HG03095 (cell line): ENCODE data around the gene SGSM2.

ENCODE experiments used
- ATAC-seq: cut with Tn5 transposase; IDR thresholded peaks from one replicate; pipeline ENCODE4 v1.9.1; 2021; ENCODE audit warnings: moderate library complexity; ENCODE audit not compliant: unreplicated experiment

Gene SGSM2

GRCh38 chr17:2335726-2336214, 1.5 kb upstream of the SGSM2 start:
- ATAC-seq = no peak

GRCh38 chr17:2336215-2336851, 968 bp upstream of the SGSM2 start, which contains the start of gene TSR1:
Gene TSR1 (minus strand): TSS chr17:2336457. CDS start chr17:2336427, 30 bp downstream.
- ATAC-seq = peak; percentile 83

- no peak for ATAC-seq
These were observed 428 bp downstream of the SGSM2 start for GRCh38 chr17:2337544-2338314.

GRCh38 chr17:2338315-2338657, 985 bp downstream of the SGSM2 start:
- ATAC-seq = no peak

GRCh38 chr17:2343421-2343820, 6.1 kb downstream of the SGSM2 start:
- ATAC-seq = no peak

GRCh38 chr17:2344528-2344927, 7.2 kb downstream of the SGSM2 start:
- no peak for ATAC-seq

GRCh38 chr17:2346475-2346874, 9.2 kb downstream of the SGSM2 start:
- no peak for ATAC-seq

GRCh38 chr17:2347805-2348685, 10.7 kb downstream of the SGSM2 start:
- no peak for ATAC-seq

GRCh38 chr17:2351269-2351668, 14.0 kb downstream of the SGSM2 start:
- no peak for ATAC-seq

GRCh38 chr17:2354311-2354710, 17.0 kb downstream of the SGSM2 start:
- no peak for ATAC-seq

- ATAC-seq = no peak
These were observed 19.9 kb downstream of the SGSM2 start for GRCh38 chr17:2357237-2357636.

- no peak for ATAC-seq
These were observed 20.7 kb downstream of the SGSM2 start for GRCh38 chr17:2357931-2358434.

- ATAC-seq = no peak
These were observed 23.9 kb downstream of the SGSM2 start for GRCh38 chr17:2361010-2361760.

- ATAC-seq = no peak
These were observed 24.7 kb downstream of the SGSM2 start for GRCh38 chr17:2362016-2362415.

GRCh38 chr17:2362416-2362815, 25.1 kb downstream of the SGSM2 start:
- ATAC-seq = no peak

GRCh38 chr17:2362881-2363280, 25.6 kb downstream of the SGSM2 start:
- no peak for ATAC-seq

GRCh38 chr17:2363318-2363717, 26.0 kb downstream of the SGSM2 start:
- ATAC-seq = no peak

- no peak for ATAC-seq
These were observed 26.8 kb downstream of the SGSM2 start for GRCh38 chr17:2363851-2364762.

- ATAC-seq = no peak
These were observed 27.4 kb downstream of the SGSM2 start for GRCh38 chr17:2364763-2365116.

- ATAC-seq = no peak
These were observed 27.8 kb downstream of the SGSM2 start for GRCh38 chr17:2365132-2365531.
